ENCODE results near the gene SNRPF. TPM values are rescaled to one million over a fixed set of nuclear protein-coding genes. Genes with fewer than 3 reads are reported as not detected.

SNRPF gene
- total RNA-seq, 1 experiment from 2014 or later: 50.3 TPM

GRCh38 chr12:95880895-95881294, 22.1 kb downstream of the SNRPF start:
- H2AFZ ChIP-seq: no peak overlapping the region
- CTCF ChIA-PET: no interaction called here
- H3K27ac ChIP-seq: no peak overlapping the region
- BruUV-seq (replicated peaks): no TSS peak
- TF ChIP-seq EZH2 (IDR thresholded peaks at IDR 0.05; ENCODE audit: low read depth) (no peak), CTCF (conservative IDR thresholded peaks at IDR 0.05) (no peak)
- H3F3A ChIP-seq (ENCODE audit: insufficient read depth, low read depth): no peaks in the 10 kb centered on the region
- H3K4me2 ChIP-seq: no peak overlapping the region
- H3K4me3 ChIP-seq: no peak overlapping the region
- no peak for DNase-seq
- no peaks in the 10 kb centered on the region for H3K36me3 ChIP-seq (ENCODE audit: low read depth)
- no peaks in the 10 kb centered on the region for H3K79me2 ChIP-seq (ENCODE audit: low read depth)
- no peaks in the 10 kb centered on the region for H3K4me1 ChIP-seq (replicated peaks; ENCODE audit: insufficient read depth)
- H3K9me2 ChIP-seq (ENCODE audit: insufficient read depth): no peaks in the 10 kb centered on the region; the same call in 1 of the 2 replicates
- intact Hi-C loops (cut with micrococcal nuclease; ENCODE audit: unreplicated experiment): no loop called here
- H4K20me1 ChIP-seq (ENCODE audit: insufficient read depth): no peaks in the 10 kb centered on the region
- POLR2A ChIA-PET (ENCODE audit: unreplicated experiment): no interaction called here
- H3K27me3 ChIP-seq (ENCODE audit: insufficient read depth, low read depth): no peaks in the 10 kb centered on the region
- H3K9me3 ChIP-seq (ENCODE audit: insufficient read depth, low read depth): no peaks in the 10 kb centered on the region

DNA sequence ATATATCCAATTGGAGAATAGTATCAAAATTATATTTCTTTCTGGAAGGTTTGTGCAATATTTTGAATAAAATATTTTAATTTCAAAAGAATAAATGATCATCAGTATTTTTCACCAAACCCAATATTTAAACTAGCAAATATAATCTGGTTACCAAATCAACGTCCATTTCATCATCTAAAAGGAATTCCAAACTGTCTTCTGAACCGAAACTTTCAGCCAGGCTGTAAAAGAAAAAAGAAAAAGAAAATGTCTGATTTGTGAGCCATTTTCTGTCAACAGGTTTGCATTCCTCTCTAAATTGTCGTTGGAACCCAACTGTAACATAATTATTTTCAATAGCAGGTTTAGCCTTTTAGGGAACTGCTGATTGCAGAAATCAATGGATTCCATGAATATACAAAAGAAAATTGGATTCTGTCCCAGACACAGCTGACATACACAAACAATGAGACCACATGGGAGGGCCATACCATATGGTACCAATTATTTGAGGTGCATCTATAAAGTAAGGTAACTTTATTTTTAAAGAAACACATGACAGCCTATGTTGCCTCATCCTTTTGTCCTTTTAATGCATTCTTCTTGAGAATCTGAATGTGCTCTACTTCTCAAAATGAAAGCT, 22.7 kb downstream of the SNRPF start:
- no peak overlapping the region for H2AFZ ChIP-seq
- H3K4me3 ChIP-seq: no peak overlapping the region
- H3K9me3 ChIP-seq (ENCODE audit: insufficient read depth, low read depth): no peaks in the 10 kb centered on the region
- H3K4me2 ChIP-seq: no peak overlapping the region
- no peaks in the 10 kb centered on the region for H3K27me3 ChIP-seq (ENCODE audit: insufficient read depth, low read depth)
- TF ChIP-seq CTCF (conservative IDR thresholded peaks at IDR 0.05) (no peak), EZH2 (IDR thresholded peaks at IDR 0.05; ENCODE audit: low read depth) (no peak)
- H3K79me2 ChIP-seq (ENCODE audit: low read depth): no peaks in the 10 kb centered on the region
- BruUV-seq (replicated peaks): no TSS peak
- intact Hi-C loops (cut with micrococcal nuclease; ENCODE audit: unreplicated experiment): no loop called here
- ChIA-PET POLR2A (ENCODE audit: unreplicated experiment) (no interaction called here), CTCF (no interaction called here)
- DNase-seq: no peak
- no peaks in the 10 kb centered on the region for H3K36me3 ChIP-seq (ENCODE audit: low read depth)
- no peaks in the 10 kb centered on the region for H3F3A ChIP-seq (ENCODE audit: insufficient read depth, low read depth)
- no peak overlapping the region for H3K27ac ChIP-seq
- no peaks in the 10 kb centered on the region; the same call in 1 of the 2 replicates for H3K9me2 ChIP-seq (ENCODE audit: insufficient read depth)
- no peaks in the 10 kb centered on the region for H4K20me1 ChIP-seq (ENCODE audit: insufficient read depth)
- H3K4me1 ChIP-seq (replicated peaks; ENCODE audit: insufficient read depth): no peaks in the 10 kb centered on the region

GRCh38 chr12:95882080-95882479, 23.3 kb downstream of the SNRPF start:
- no peak for DNase-seq
- no TSS peak for BruUV-seq (replicated peaks)
- H3F3A ChIP-seq (ENCODE audit: insufficient read depth, low read depth): no peaks in the 10 kb centered on the region
- H3K79me2 ChIP-seq (ENCODE audit: low read depth): no peaks in the 10 kb centered on the region
- no peaks in the 10 kb centered on the region for H4K20me1 ChIP-seq (ENCODE audit: insufficient read depth)
- no peak overlapping the region for H3K4me2 ChIP-seq
- no peak overlapping the region for H2AFZ ChIP-seq
- no peak for TF ChIP-seq CTCF (conservative IDR thresholded peaks at IDR 0.05)
- no peak for TF ChIP-seq EZH2 (IDR thresholded peaks at IDR 0.05; ENCODE audit: low read depth)
- ChIA-PET CTCF (no interaction called here), POLR2A (ENCODE audit: unreplicated experiment) (no interaction called here)
- no peak overlapping the region for H3K4me3 ChIP-seq
- H3K27me3 ChIP-seq (ENCODE audit: insufficient read depth, low read depth): no peaks in the 10 kb centered on the region
- H3K9me3 ChIP-seq (ENCODE audit: insufficient read depth, low read depth): no peaks in the 10 kb centered on the region
- H3K27ac ChIP-seq: no peak overlapping the region
- H3K36me3 ChIP-seq (ENCODE audit: low read depth): no peaks in the 10 kb centered on the region
- intact Hi-C loops (cut with micrococcal nuclease; ENCODE audit: unreplicated experiment): no loop called here
- H3K4me1 ChIP-seq (replicated peaks; ENCODE audit: insufficient read depth): no peaks in the 10 kb centered on the region
- no peaks in the 10 kb centered on the region; the same call in 1 of the 2 replicates for H3K9me2 ChIP-seq (ENCODE audit: insufficient read depth)

Measured in PC-9 (cell line).